Measurements from ENCODE around the gene SERTAD3.
"Not testable (repeated sequence)": the region's sequence is repeated elsewhere in the genome, so short reads cannot be mapped to it uniquely, and the experiment has no call there.

Gene SERTAD3

GRCh38 chr19:40458597-40458974, 14.5 kb upstream of the SERTAD3 start:
- in situ Hi-C loops (cut with MboI; ENCODE audit: low sequenced_read_pairs): no loop called here

- in situ Hi-C loops (cut with MboI; ENCODE audit: low sequenced_read_pairs): no loop called here
Observed at GRCh38 chr19:40457953-40458596, 13.9 kb upstream of the SERTAD3 start.

- in situ Hi-C loops (cut with MboI; ENCODE audit: low sequenced_read_pairs): no loop called here
Observed at GRCh38 chr19:40457048-40457447, 12.9 kb upstream of the SERTAD3 start.

DNA sequence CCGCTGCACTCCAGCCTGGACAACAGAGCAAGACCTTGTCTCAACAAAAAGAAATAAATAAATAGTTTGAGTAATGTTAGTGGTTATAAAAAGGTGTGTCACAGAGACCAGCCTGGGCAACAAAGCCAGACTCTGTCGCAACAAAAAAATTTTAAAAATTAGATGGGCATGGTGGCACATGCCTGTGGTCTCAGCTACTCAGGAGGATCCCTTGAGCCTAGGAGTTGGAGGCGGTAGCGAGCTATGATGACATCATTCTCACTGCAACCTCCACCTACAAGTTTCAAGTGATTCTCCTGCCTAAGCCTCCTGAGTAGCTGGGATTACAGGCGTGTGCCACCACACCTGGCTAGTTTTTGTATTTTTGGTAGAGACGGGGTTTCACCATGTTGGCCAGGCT, 9.8 kb upstream of the SERTAD3 start:
- in situ Hi-C loops (cut with MboI; ENCODE audit: low sequenced_read_pairs): not testable (repeated sequence)

DNA sequence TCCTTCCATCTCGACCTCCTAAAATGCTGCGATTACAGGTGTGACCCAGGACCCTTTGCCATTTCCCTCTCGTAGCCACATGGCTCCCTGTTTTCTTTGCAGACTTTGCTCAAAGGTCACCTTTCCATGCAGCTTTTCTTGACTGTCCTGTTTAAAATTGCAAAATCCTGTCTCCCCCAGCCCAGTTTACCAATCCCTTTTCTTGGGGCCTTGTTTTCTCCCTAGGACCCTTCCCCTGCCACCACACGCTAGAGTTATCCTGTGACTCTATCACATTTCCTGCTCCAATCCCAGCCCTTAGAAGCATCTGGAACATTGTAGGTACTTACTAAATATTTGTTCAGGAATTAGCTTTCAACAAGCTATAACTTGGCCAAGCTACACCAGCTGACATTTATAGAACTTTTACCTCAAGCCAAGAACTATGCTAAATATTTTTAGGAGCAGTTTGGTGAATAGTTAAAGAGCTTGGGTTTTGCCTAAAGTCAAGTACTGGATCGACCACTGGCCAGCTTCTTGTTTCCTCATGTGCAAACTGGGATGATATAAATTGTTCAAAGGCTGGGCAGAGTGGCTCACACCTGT, 9.1 kb upstream of the SERTAD3 start:
- in situ Hi-C loops (cut with MboI; ENCODE audit: low sequenced_read_pairs): no loop called here

DNA sequence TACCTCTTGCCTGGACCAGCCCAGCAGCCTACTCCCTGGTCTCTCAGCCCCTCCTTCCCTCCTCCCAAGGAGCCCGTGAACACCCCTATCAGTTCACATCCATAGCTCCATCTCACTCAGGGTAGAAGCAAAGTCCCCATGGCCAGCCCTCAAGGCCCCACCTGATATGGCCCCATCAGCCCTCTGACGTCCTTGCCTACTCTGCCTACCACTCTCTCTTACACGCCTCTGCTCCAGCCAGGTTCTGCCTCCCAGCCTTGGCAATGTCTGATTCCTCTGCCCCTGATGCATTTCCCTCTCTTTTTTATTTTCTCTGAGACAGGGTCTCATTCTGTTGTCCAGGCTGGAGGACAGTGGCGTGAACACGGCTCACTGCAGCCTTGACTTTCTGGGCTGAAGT, 7.9 kb upstream of the SERTAD3 start:
- in situ Hi-C loops (cut with MboI; ENCODE audit: low sequenced_read_pairs): no loop called here

DNA sequence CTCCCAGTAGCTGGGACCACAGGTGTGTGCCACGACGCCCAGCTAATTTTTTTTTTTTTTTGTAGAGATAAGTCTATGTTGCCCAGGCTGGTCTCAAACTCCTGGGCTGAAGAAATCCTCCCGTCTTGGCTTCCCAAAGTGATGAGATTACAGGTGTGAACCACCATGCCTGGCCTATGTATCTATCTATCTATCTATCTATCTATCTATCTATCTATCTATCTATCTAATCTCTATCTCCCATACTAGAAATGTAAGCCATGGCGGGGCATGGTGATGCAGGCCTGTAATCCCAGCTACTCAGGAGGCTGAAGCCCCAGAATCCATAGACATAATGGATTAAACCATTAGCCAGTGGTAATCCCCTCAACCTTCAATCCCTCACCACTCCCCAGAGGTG, 6.5 kb upstream of the SERTAD3 start:
- in situ Hi-C loops (cut with MboI; ENCODE audit: low sequenced_read_pairs): no loop called here

DNA sequence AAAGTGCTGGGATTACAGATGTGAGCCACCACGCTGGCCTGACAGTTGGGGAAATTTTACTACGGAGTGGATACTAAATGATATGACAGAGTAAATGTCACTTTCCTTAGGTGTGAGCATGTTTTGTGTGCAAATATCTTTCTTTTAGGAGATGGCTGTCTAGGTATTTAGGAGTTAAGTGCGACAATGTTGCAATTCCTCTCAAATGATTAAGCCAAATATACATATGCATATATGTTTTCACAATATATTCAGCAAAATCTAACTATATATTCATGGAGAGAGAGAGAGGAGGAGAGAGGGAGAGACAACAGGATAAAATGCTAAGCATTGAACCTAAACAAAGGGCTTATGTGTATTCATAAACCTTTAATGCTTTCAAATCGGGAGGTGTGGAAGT, 5.4 kb upstream of the SERTAD3 start:
- in situ Hi-C loops (cut with MboI; ENCODE audit: low sequenced_read_pairs): no loop called here

DNA sequence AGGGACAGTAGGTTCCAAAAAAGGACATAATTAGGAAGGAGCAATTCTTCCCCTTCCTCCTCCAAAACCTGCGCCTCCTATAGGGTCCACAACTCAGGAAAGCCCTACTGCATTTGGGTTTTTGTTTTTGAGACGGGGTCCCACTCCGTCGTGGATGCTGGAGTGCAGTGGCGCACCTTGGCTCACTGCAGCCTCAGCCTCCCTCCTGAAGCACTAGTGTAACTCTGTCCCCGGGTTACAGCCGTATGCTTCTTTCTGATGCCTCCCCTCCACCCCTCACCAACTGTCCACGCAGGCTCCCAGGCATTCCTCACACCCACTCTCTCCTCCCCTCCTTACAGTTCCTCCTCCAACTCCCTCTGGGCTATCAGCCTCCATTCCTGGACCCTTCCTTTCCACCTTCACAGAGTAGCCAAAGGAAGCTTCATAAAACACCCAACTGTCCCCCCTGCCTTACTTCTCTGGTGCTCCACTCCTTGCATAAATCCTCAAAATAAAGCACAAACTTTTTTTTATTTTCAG, 2.2 kb upstream of the SERTAD3 start:
- in situ Hi-C loops (cut with MboI; ENCODE audit: low sequenced_read_pairs): no loop called here

DNA sequence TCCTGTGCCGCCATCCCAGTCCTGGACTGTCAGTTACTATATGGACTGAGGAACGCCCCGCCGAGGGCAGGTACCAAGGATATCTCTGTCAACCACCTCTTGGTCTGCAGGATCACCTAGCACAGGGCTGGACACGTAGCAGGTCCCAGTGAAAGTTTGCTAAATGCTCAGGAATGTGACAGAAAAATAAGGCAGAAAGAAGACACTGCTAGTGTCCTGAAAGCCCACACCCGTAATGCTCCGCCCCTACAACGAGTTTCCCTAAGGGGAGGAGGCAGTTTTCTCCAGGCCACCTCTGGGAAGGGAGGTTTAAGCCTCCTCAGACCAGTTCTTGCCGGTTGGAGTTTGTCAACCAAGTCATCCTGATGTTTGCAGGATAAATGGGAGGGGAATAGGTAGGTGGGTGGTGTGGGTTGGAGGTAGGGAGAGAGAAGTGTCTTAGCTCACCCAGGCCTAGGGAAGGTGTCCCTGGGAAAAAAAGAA, 1.7 kb upstream of the SERTAD3 start:
- in situ Hi-C loops (cut with MboI; ENCODE audit: low sequenced_read_pairs): no loop called here

DNA sequence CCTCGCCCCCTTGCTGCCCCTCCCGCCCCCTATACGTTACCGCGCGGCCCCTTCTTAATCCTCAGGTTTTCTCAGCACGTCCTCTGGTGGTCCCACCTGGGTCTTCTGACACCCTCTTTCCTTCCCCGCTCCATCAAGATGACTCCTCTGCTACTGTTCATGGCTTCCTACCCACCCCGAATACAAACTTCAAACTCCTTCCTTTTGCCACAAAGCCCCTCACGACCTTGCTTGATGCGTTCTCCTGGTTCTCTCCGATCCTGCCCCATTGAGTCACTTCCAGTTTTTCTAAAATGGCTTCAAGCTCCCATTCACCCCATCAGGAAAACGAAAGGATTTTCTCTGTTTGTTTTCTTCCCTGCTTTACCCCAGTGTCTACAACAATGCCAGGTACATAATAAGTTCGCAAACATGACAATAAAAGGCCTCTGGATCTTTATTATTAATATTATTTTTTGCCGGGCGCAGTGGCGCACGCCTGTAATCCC, 734 bp upstream of the SERTAD3 start:
- in situ Hi-C loops (cut with MboI; ENCODE audit: low sequenced_read_pairs): no loop called here

GRCh38 chr19:40443131-40443999, 770 bp downstream of the SERTAD3 start:
- in situ Hi-C loops (cut with MboI; ENCODE audit: low sequenced_read_pairs): no loop called here

GRCh38 chr19:40442328-40443130, 1.6 kb downstream of the SERTAD3 start:
- in situ Hi-C loops (cut with MboI; ENCODE audit: low sequenced_read_pairs): no loop called here

DNA sequence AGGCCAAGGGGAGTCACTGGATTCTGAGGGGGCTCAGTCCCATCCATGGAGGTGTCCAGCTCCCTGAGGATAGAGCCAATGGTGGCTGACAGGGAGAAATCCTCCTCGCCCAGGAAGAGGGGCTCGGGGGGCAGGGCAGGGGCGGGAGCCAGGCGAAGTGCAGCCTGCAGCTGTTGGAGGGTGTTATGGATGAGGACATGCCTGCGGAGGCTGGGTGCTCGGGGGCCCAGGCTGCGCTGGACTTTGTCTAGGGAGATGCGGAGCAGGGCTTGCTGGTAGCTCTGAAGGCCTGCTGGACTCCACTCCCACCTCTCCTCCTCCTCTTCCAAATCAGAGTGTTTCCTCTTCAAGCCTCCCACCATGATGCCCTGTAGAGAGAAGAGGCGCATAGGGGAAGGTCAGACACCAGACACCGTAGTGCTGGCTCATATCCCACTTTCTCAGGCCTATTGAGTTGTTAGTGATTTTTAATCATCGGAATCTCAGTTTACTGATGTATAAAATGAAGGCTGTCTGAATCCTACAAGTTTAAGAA, 2.3 kb downstream of the SERTAD3 start:
- in situ Hi-C loops (cut with MboI; ENCODE audit: low sequenced_read_pairs): no loop called here

DNA sequence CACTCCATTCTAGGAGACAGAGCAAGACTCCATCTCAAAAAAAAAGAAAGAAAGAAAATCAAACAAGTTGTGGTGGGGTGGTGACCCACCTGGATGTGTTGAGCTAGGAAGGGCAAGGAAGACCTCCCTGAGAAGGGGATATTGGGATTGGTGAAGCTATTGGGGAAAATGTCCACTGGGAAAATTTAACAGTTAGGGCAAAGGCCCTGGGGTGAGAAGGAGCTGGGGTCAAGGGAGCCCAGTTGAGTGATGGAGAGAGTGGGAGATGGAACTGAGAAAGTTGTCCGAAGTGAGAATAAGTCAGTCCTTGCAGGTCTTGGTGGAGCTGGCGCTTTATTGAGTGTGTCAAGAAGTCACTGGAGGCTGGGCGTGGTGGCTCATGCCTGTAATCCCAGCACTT, 5.9 kb downstream of the SERTAD3 start:
- in situ Hi-C loops (cut with MboI; ENCODE audit: low sequenced_read_pairs): no loop called here

- in situ Hi-C loops (cut with MboI; ENCODE audit: low sequenced_read_pairs): no loop called here
Observed at GRCh38 chr19:40433391-40434216, 10.5 kb downstream of the SERTAD3 start.

GRCh38 chr19:40432760-40433159, 11.4 kb downstream of the SERTAD3 start:
- in situ Hi-C loops (cut with MboI; ENCODE audit: low sequenced_read_pairs): not testable (repeated sequence)

GRCh38 chr19:40431698-40432097, 12.4 kb downstream of the SERTAD3 start:
- in situ Hi-C loops (cut with MboI; ENCODE audit: low sequenced_read_pairs): no loop called here

GRCh38 chr19:40430242-40430641, 13.9 kb downstream of the SERTAD3 start:
- in situ Hi-C loops (cut with MboI; ENCODE audit: low sequenced_read_pairs): not testable (repeated sequence)

- in situ Hi-C loops (cut with MboI; ENCODE audit: low sequenced_read_pairs): not testable (repeated sequence)
Observed at GRCh38 chr19:40428197-40428596, 15.9 kb downstream of the SERTAD3 start.
